Astrocyte (in vitro differentiated cells and primary cell): ENCODE measurements around the gene EGFLAM. TPM values are rescaled to one million over a fixed set of nuclear protein-coding genes. Genes with fewer than 3 reads are reported as not detected.

Experiments
- DNase-seq: peaks from one replicate; pipeline ENCODE4 v3.0.0-alpha.2; 2010; ENCODE audit warnings: low read depth
- FAIRE-seq: peaks from 2 replicates; lab custom pipeline; 2011; peaks lifted over from hg19 to GRCh38; lab: Jason Lieb, UNC
- H2AFZ ChIP-seq: 2 replicates; pipeline ENCODE4 v1.6.0; 2012; ENCODE audit warnings: low read depth, low read length, inconsistent platforms
- H3K27ac ChIP-seq: 2 replicates; pipeline ENCODE4 v1.5.1; 2011; ENCODE audit warnings: low read depth, low read length, inconsistent platforms
- H3K27me3 ChIP-seq: 2 replicates; pipeline ENCODE4 v1.6.0; 2011; ENCODE audit warnings: low read length, inconsistent platforms; ENCODE audit not compliant: insufficient read depth
- H3K36me3 ChIP-seq: 2 replicates; pipeline ENCODE4 v1.5.1; 2011; ENCODE audit warnings: low read length, inconsistent platforms; ENCODE audit not compliant: insufficient read depth
- H3K4me1 ChIP-seq: 2 replicates; pipeline ENCODE4 v1.5.1; 2011; ENCODE audit warnings: low read length, inconsistent platforms; ENCODE audit not compliant: insufficient read depth
- H3K4me2 ChIP-seq: 2 replicates; pipeline ENCODE4 v1.6.0; 2012; ENCODE audit warnings: low read length, inconsistent platforms
- H3K4me3 ChIP-seq: 2 replicates; pipeline ENCODE4 v1.5.1; 2011; ENCODE audit warnings: low read depth, mild to moderate bottlenecking, low read length, inconsistent platforms; ENCODE audit not compliant: insufficient read depth
- H3K79me2 ChIP-seq: 2 replicates; pipeline ENCODE4 v1.6.0; 2012; ENCODE audit warnings: mild to moderate bottlenecking, low read length, inconsistent platforms; ENCODE audit not compliant: insufficient read depth
- H3K9ac ChIP-seq: 2 replicates; pipeline ENCODE4 v1.6.0; 2012; ENCODE audit warnings: mild to moderate bottlenecking, low read length, inconsistent platforms
- H3K9me3 ChIP-seq: 2 replicates; pipeline ENCODE4 v1.5.1; 2012; ENCODE audit warnings: low read depth, mild to moderate bottlenecking, low read length, inconsistent platforms; ENCODE audit not compliant: insufficient read depth
- H4K20me1 ChIP-seq: 2 replicates; pipeline ENCODE4 v1.6.0; 2012; ENCODE audit warnings: low read length, inconsistent platforms; ENCODE audit not compliant: insufficient read depth
- H3K27ac Mint-ChIP-seq: one replicate; pipeline ENCODE4 v1.8.0; 2021; ENCODE audit warnings: mild to moderate bottlenecking, mixed read lengths; ENCODE audit not compliant: unreplicated experiment
- H3K27me3 Mint-ChIP-seq: one replicate; pipeline ENCODE4 v1.8.0; 2021; ENCODE audit warnings: low read depth, mixed read lengths; ENCODE audit not compliant: unreplicated experiment
- H3K36me3 Mint-ChIP-seq: one replicate; pipeline ENCODE4 v1.8.0; 2021; ENCODE audit warnings: low read depth, mixed read lengths; ENCODE audit not compliant: unreplicated experiment
- H3K4me1 Mint-ChIP-seq: one replicate; pipeline ENCODE4 v1.8.0; 2021; ENCODE audit warnings: low read depth, mixed read lengths; ENCODE audit not compliant: unreplicated experiment
- H3K4me3 Mint-ChIP-seq: one replicate; pipeline ENCODE4 v1.8.0; 2021; ENCODE audit warnings: mild to moderate bottlenecking, moderate library complexity, mixed read lengths; ENCODE audit not compliant: unreplicated experiment
- H3K9me3 Mint-ChIP-seq: one replicate; pipeline ENCODE4 v1.8.0; 2021; ENCODE audit warnings: mild to moderate bottlenecking, mixed read lengths; ENCODE audit not compliant: unreplicated experiment
- CTCF ChIP-seq: IDR thresholded peaks from 2 replicates; pipeline ENCODE4 v1.5.1; 2011; ENCODE audit warnings: low read depth, mild to moderate bottlenecking, inconsistent platforms, low read length, moderate library complexity; ENCODE audit not compliant: insufficient read depth
- EZH2 ChIP-seq: IDR thresholded peaks from 2 replicates; pipeline ENCODE4 v1.6.1; 2012; ENCODE audit warnings: mild to moderate bottlenecking, low read length, inconsistent platforms; ENCODE audit not compliant: insufficient read depth
- total RNA-seq: library from RNA; stranded (reverse); gene quantifications from 2 replicates; pipeline ENCODE4 v1.2.1, GENCODE V29; 2021

EGFLAM gene
- total RNA-seq, 1 donor from 2014 or later: 1.0 TPM

GRCh38 chr5:38403877-38404635 is 145.7 kb downstream of the EGFLAM start:
- Histone ChIP-seq H3K79me2 (no peaks in the 10 kb centered on the region), H3K9ac (no peak overlapping the region), H2AFZ (no peak overlapping the region), H3K4me3 (no peak overlapping the region), H4K20me1 (no peaks in the 10 kb centered on the region), H3K36me3 (no peaks in the 10 kb centered on the region), H3K4me2 (no peak overlapping the region), H3K27me3 (peaks cover 14% of the 10 kb centered on the region), H3K9me3 (no peaks in the 10 kb centered on the region), H3K27ac (no peak overlapping the region), H3K4me1 (no peaks in the 10 kb centered on the region)
- Mint-ChIP-seq H3K9me3 (peaks cover 10% of the 10 kb centered on the region), H3K27me3 (peaks cover 28% of the 10 kb centered on the region), H3K4me1 (peaks cover 8% of the 10 kb centered on the region), H3K36me3 (no peaks in the 10 kb centered on the region), H3K4me3 (no peak overlapping the region), H3K27ac (no peak overlapping the region)
- FAIRE-seq (no peak), DNase-seq (no peak)
- no peak for TF ChIP-seq CTCF

GRCh38 chr5:38404667-38405276 is 146.4 kb downstream of the EGFLAM start:
- Histone ChIP-seq H4K20me1 (no peaks in the 10 kb centered on the region), H3K9ac (no peak overlapping the region), H3K4me2 (no peak overlapping the region), H3K36me3 (no peaks in the 10 kb centered on the region), H3K9me3 (no peaks in the 10 kb centered on the region), H3K79me2 (no peaks in the 10 kb centered on the region), H3K27ac (no peak overlapping the region), H3K4me3 (no peak overlapping the region), H2AFZ (no peak overlapping the region), H3K4me1 (no peaks in the 10 kb centered on the region), H3K27me3 (peaks cover 18% of the 10 kb centered on the region)
- TF ChIP-seq EZH2: no peak
- no peak for TF ChIP-seq CTCF
- Mint-ChIP-seq H3K27ac (no peak overlapping the region), H3K9me3 (peaks cover 10% of the 10 kb centered on the region), H3K4me3 (no peak overlapping the region), H3K27me3 (peaks cover 31% of the 10 kb centered on the region), H3K4me1 (peaks cover 8% of the 10 kb centered on the region), H3K36me3 (no peaks in the 10 kb centered on the region)
- FAIRE-seq: no peak
- no peak for DNase-seq
